Measurements from ENCODE around the gene KLRD1.

GRCh38 chr12:10319388-10319787 is 11.7 kb downstream of the KLRD1 start:
- TF ChIP-seq RXRA (IDR thresholded peaks at IDR 0.05; ENCODE audit: borderline replicate concordance, low read depth), result no peak
- TF ChIP-seq CHD2 (IDR thresholded peaks at IDR 0.05; ENCODE audit: low read length, partially characterized antibody), result no peak
- TF ChIP-seq ELF1 (IDR thresholded peaks at IDR 0.05), result no peak
- no peak for TF ChIP-seq POLR2AphosphoS5 (IDR thresholded peaks at IDR 0.05; ENCODE audit: low read depth, low read length)
- TF ChIP-seq CTCF (IDR thresholded peaks at IDR 0.05), result no peak
- no peak for TF ChIP-seq GABPA (IDR thresholded peaks at IDR 0.05; ENCODE audit: low read depth)
